A673 (cell line): Measurements from ENCODE around the gene UNC5A.

Experiments used
- CTCF ChIP-seq: fragments of 300-800, 200-600 bp; sonication (generic); conservative IDR thresholded peaks from 2 replicates; pipeline ENCODE4 v1.5.1; 2017; ENCODE audit warnings: low read depth, mild to moderate bottlenecking, antibody characterized with exemption, low read length, moderate library complexity, mixed read lengths
- EZH2 ChIP-seq: fragments of 200-600 bp; sonication (generic); IDR thresholded peaks from 2 replicates; pipeline ENCODE4 v1.6.1; 2017; ENCODE audit warnings: borderline replicate concordance, low read depth, mild to moderate bottlenecking, mixed read lengths, antibody characterized with exemption, low read length; ENCODE audit not compliant: poor library complexity, severe bottlenecking

GRCh38 chr5:176870110-176870591 is 59.8 kb downstream of the UNC5A start:
- TF ChIP-seq CTCF (peak; percentile 38), EZH2 (no peak)
